ENCODE results near the gene MS4A2. TPM values are rescaled to one million over a fixed set of nuclear protein-coding genes. Genes with fewer than 3 reads are reported as not detected.

Gene MS4A2
- total RNA-seq, 2 donors from 2014 or later = 0.26 to 0.33 TPM

GRCh38 chr11:60130496-60130895, 42.0 kb downstream of the MS4A2 start:
- Histone ChIP-seq H3K27ac (no peak overlapping the region), H3K4me3 (no peak overlapping the region), H3K4me1 (peaks cover 12% of the 10 kb centered on the region), H3K9me3 (no peaks in the 10 kb centered on the region), H3K27me3 (no peaks in the 10 kb centered on the region), H3K36me3 (replicated peaks in 1 of 2; ENCODE audit: insufficient read depth in 1 of 2, low read depth in 2 of 2) (no peaks in the 10 kb centered on the region)
- intact Hi-C loops (cut with DNase I) = no loop called here
- DNase-seq (peak; percentile 22 to 65 (median 42)), ATAC-seq (peak; percentile 64)
- peak in 6 of 7 experiments; percentile 23 to 64 (median 54) for TF ChIP-seq CTCF (IDR thresholded peaks at IDR 0.05)
- no peak for TF ChIP-seq POLR2A (IDR thresholded peaks at IDR 0.05)

DNA sequence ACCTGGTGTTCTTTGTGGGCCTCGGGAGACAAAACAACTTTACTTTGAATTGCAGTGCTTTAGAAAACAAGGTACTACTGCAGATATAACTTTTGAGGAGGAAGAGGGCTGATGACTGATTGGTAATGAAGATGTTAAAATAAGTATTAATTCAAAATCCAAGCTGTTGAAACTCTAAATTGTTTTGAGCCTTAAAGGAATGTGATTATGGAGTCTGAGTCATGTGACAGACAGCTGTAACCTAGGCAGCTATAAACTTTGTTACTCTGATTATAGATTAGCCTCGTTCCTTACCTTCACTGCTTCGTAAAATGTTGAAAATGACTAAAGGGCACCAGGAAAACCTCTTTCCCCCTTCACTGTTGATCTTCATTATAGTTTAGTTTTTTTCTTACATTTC, 43.4 kb downstream of the MS4A2 start:
- H3K4me1 ChIP-seq = peaks cover 12% of the 10 kb centered on the region
- no peak for DNase-seq
- no peak for ATAC-seq
- intact Hi-C loops (cut with DNase I) = no loop called here
- no peaks in the 10 kb centered on the region for H3K36me3 ChIP-seq (replicated peaks in 1 of 2; ENCODE audit: insufficient read depth in 1 of 2, low read depth in 2 of 2)
- no peak overlapping the region for H3K27ac ChIP-seq
- TF ChIP-seq POLR2A (IDR thresholded peaks at IDR 0.05) = no peak
- no peak for TF ChIP-seq CTCF (IDR thresholded peaks at IDR 0.05)
- H3K27me3 ChIP-seq = no peaks in the 10 kb centered on the region
- WGBS, 2 donors = 59 to 66% methylated on average over 3 of the region's 3 CpGs
- H3K9me3 ChIP-seq = no peaks in the 10 kb centered on the region
- no peak overlapping the region for H3K4me3 ChIP-seq

- intact Hi-C loops (cut with DNase I) = no loop called here
- Histone ChIP-seq H3K27me3 (no peaks in the 10 kb centered on the region), H3K4me1 (peaks cover 7% of the 10 kb centered on the region), H3K27ac (no peak overlapping the region), H3K9me3 (no peaks in the 10 kb centered on the region), H3K4me3 (no peak overlapping the region), H3K36me3 (replicated peaks in 1 of 2; ENCODE audit: insufficient read depth in 1 of 2, low read depth in 2 of 2) (no peaks in the 10 kb centered on the region)
- no peak for DNase-seq
- no peak for ATAC-seq
- TF ChIP-seq POLR2A (IDR thresholded peaks at IDR 0.05) (no peak), CTCF (IDR thresholded peaks at IDR 0.05) (no peak)
- 29 to 63% methylated on average over 1 of the region's 1 CpG for WGBS, 2 donors
Measured at GRCh38 chr11:60133917-60134316, 45.5 kb downstream of the MS4A2 start.

DNA sequence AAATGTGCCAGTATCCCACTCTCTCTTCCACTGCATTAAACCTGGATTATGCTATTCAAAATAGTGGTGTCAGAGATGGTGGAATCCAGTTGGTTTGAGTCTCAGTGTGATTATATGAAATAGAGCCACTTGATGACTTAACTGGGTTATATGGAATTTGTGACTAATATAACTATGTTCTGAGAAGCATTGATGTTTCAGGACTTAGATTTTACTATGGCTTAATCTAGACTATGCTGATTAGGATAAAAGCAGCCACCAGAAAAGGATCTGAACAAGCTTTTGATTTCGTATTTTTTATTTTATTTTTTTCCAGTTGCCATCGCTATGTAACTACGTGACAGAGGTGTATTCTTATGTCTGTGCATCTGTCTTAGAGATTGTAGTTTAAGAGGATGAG, 55.3 kb downstream of the MS4A2 start:
- Histone ChIP-seq H3K36me3 (replicated peaks in 1 of 2; ENCODE audit: insufficient read depth in 1 of 2, low read depth in 2 of 2) (no peaks in the 10 kb centered on the region), H3K4me3 (no peak overlapping the region), H3K27ac (no peak overlapping the region), H3K27me3 (no peaks in the 10 kb centered on the region), H3K4me1 (no peaks in the 10 kb centered on the region), H3K9me3 (no peaks in the 10 kb centered on the region)
- intact Hi-C loops (cut with DNase I) = no loop called here
- no peak for DNase-seq
- WGBS, 2 donors = 89 to 92% methylated on average over 3 of the region's 3 CpGs
- no peak for ATAC-seq
- TF ChIP-seq POLR2A (IDR thresholded peaks at IDR 0.05) = no peak

GRCh38 chr11:60145677-60146076, 57.2 kb downstream of the MS4A2 start:
- DNase-seq = no peak
- TF ChIP-seq POLR2A (IDR thresholded peaks at IDR 0.05) (no peak), CTCF (IDR thresholded peaks at IDR 0.05) (no peak)
- H3K27me3 ChIP-seq = no peaks in the 10 kb centered on the region
- no peak overlapping the region for H3K4me3 ChIP-seq
- ATAC-seq = no peak
- H3K4me1 ChIP-seq = no peaks in the 10 kb centered on the region
- H3K9me3 ChIP-seq = no peaks in the 10 kb centered on the region
- WGBS, 2 donors = 80 to 86% methylated on average over 3 of the region's 3 CpGs
- intact Hi-C loops (cut with DNase I) = no loop called here
- H3K27ac ChIP-seq = no peak overlapping the region
- H3K36me3 ChIP-seq (replicated peaks in 1 of 2; ENCODE audit: insufficient read depth in 1 of 2, low read depth in 2 of 2) = no peaks in the 10 kb centered on the region

Other genes with a start within 250 kb of the MS4A2 start
- not detected for gene CBLIF, start 243.2 kb upstream of the MS4A2 start, total RNA-seq
- gene TCN1, start 222.2 kb upstream of the MS4A2 start, total RNA-seq = 1 to 10 TPM in 1 of 2 donors, not detected in 1; 1.3 TPM
- not detected for gene OOSP3, start 209.9 kb upstream of the MS4A2 start, total RNA-seq
- gene OOSP1, start 150.2 kb upstream of the MS4A2 start, total RNA-seq = not detected
- not detected for gene OOSP4A, start 124.6 kb upstream of the MS4A2 start, total RNA-seq
- not detected for gene OOSP4B, start 71.5 kb upstream of the MS4A2 start, total RNA-seq
- not detected for gene OOSP2, start 48.3 kb upstream of the MS4A2 start, total RNA-seq
- not detected for gene MS4A3, start 32.0 kb upstream of the MS4A2 start, total RNA-seq
- 10 to 100 TPM in 1 of 2 donors, 1 to 10 TPM in 1; 5.9 to 24.9 TPM for gene MS4A6A, start 94.4 kb downstream of the MS4A2 start, total RNA-seq
- gene MS4A4E, start 154.5 kb downstream of the MS4A2 start, total RNA-seq = not detected
- gene MS4A4A, start 192.0 kb downstream of the MS4A2 start, total RNA-seq = 10 to 100 TPM in 1 of 2 donors, 1 to 10 TPM in 1; 1.3 to 16.3 TPM
- not detected for gene MS4A6E, start 238.6 kb downstream of the MS4A2 start, total RNA-seq

All from body of pancreas (tissue), 4 donors.